NCI-H748 (cell line): ENCODE results near the gene KCNA4.
"Not testable (repeated sequence)": the region's sequence is repeated elsewhere in the genome, so short reads cannot be mapped to it uniquely, and the experiment has no call there.

ENCODE experiments used
- DNase-seq: peaks from one replicate; lab custom pipeline; 2025; ENCODE audit not compliant: unreplicated experiment; lab: John Stamatoyannopoulos, UW

The KCNA4 gene

GRCh38 chr11:30016588-30017363 lies at the start of gene KCNA4:
Gene KCNA4 (minus strand): TSS chr11:30017030. CDS start chr11:30012678, 4,352 bp downstream.
- DNase-seq = peak; percentile 80

GRCh38 chr11:30062103-30062502 lies 45.3 kb upstream of the KCNA4 start:
- no peak for DNase-seq

GRCh38 chr11:30059172-30059815 lies 42.5 kb upstream of the KCNA4 start:
- no peak for DNase-seq

- no peak for DNase-seq
These were observed 32.4 kb upstream of the KCNA4 start for GRCh38 chr11:30049214-30049613.

GRCh38 chr11:30046578-30046945 lies 29.7 kb upstream of the KCNA4 start:
- DNase-seq = peak; percentile 19

GRCh38 chr11:30045921-30046577 lies 29.2 kb upstream of the KCNA4 start:
- peak; percentile 7 for DNase-seq

GRCh38 chr11:30045144-30045543 lies 28.3 kb upstream of the KCNA4 start:
- DNase-seq = no peak

GRCh38 chr11:30041171-30041570 lies 24.3 kb upstream of the KCNA4 start:
- no peak for DNase-seq

GRCh38 chr11:30034746-30035145 lies 17.9 kb upstream of the KCNA4 start:
- DNase-seq = not testable (repeated sequence)

- not testable (repeated sequence) for DNase-seq
These were observed 17.3 kb upstream of the KCNA4 start for GRCh38 chr11:30034166-30034565.

- DNase-seq = no peak
These were observed 8.7 kb upstream of the KCNA4 start for GRCh38 chr11:30025396-30026139.

- no peak for DNase-seq
These were observed 6.2 kb upstream of the KCNA4 start for GRCh38 chr11:30023074-30023473.

- DNase-seq = no peak
These were observed 2.7 kb upstream of the KCNA4 start for GRCh38 chr11:30019481-30019880.

GRCh38 chr11:30018495-30018894 lies 1.7 kb upstream of the KCNA4 start:
- DNase-seq = no peak

- DNase-seq = peak; percentile 5
These were observed 640 bp upstream of the KCNA4 start for GRCh38 chr11:30017445-30017895.

- peak; percentile 61 for DNase-seq
These were observed 961 bp downstream of the KCNA4 start for GRCh38 chr11:30015725-30016412.

- no peak for DNase-seq
These were observed 4.5 kb downstream of the KCNA4 start for GRCh38 chr11:30012346-30012745.

GRCh38 chr11:30009060-30009459 lies 7.8 kb downstream of the KCNA4 start:
- no peak for DNase-seq

GRCh38 chr11:30006876-30007275 lies 10.0 kb downstream of the KCNA4 start:
- peak; percentile 65 for DNase-seq

- no peak for DNase-seq
These were observed 14.6 kb downstream of the KCNA4 start for GRCh38 chr11:30002157-30002785.
